ENCODE measurements around the gene PLEKHN1. TPM values are rescaled to one million over a fixed set of nuclear protein-coding genes. Genes with fewer than 3 reads are reported as not detected.
"Not testable (repeated sequence)": the region's sequence is repeated elsewhere in the genome, so short reads cannot be mapped to it uniquely, and the experiment has no call there.

The PLEKHN1 gene
- total RNA-seq, 2 experiments from 2014 or later, result 5.8 to 6.0 TPM

- ChIA-PET POLR2A (no interaction called here), CTCF (interaction anchor here (1.9 kb wide), 1 partner anchor 14 kb away, joined by 10 read pairs; no protein-coding TSS in a partner anchor)
- H3K4me3 Mint-ChIP-seq, result no peak overlapping the region
- intact Hi-C loops (cut with micrococcal nuclease), result no loop called here
- peaks cover 2% of the 10 kb centered on the region for H3K9me3 Mint-ChIP-seq
- H3K4me1 Mint-ChIP-seq (ENCODE audit: low read depth), result peaks cover 7% of the 10 kb centered on the region
- H3K27ac Mint-ChIP-seq, result no peak overlapping the region
- H3K27me3 Mint-ChIP-seq, result peaks cover 2% of the 10 kb centered on the region
- H3K36me3 Mint-ChIP-seq, result no peaks in the 10 kb centered on the region
- DNase-seq, result no peak
These were observed 4.1 kb downstream of the PLEKHN1 start for GRCh38 chr1:970242-970972.

DNA sequence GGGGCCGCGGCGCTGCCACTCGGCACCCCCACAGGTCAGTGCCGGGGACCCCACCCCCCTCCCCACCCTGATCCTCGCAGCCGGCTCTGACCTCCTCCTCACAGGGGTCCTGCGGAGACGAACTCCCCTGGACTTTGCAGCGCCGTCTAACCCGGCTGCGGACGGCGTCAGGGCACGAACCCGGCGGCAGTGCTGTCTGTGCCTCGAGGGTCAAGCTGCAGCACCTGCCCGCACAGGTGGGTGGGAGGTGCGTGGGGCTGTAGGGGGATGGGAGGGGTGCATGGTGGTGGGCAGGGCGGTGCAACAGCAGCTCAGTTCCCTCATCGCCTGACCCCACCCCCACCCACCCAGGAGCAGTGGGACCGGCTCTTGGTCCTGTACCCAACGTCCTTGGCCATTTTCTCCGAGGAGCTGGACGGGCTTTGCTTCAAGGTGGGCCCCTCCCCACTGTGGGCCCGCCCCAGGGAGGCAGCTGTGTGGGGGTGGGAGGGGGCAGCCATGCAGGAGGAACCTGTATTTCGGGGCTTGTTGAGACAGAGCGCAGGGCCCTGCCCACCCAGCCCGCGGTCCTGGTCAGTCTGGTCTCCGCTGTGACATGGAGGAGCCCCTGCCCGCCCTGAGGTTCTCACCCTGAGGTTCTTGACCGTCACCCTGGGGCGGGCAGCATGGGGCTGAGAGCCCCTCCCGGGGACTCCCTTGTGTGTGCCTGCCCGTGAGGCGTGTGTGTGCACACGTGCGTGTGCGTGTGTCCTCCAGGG is 4.9 kb downstream of the PLEKHN1 start:
- peaks cover 2% of the 10 kb centered on the region for H3K9me3 Mint-ChIP-seq
- H3K4me3 Mint-ChIP-seq, result no peak overlapping the region
- H3K27me3 Mint-ChIP-seq, result peaks cover 9% of the 10 kb centered on the region
- intact Hi-C loops (cut with micrococcal nuclease), result no loop called here
- no peaks in the 10 kb centered on the region for H3K36me3 Mint-ChIP-seq
- H3K27ac Mint-ChIP-seq, result no peak overlapping the region
- CTCF ChIA-PET, result interaction anchor here (1.9 kb wide), 1 partner anchor 13 kb away, joined by 10 read pairs; no protein-coding TSS in a partner anchor
- POLR2A ChIA-PET, result no interaction called here
- DNase-seq, result no peak
- peaks cover 6% of the 10 kb centered on the region for H3K4me1 Mint-ChIP-seq (ENCODE audit: low read depth)

GRCh38 chr1:971751-972506 is 5.6 kb downstream of the PLEKHN1 start:
- intact Hi-C loops (cut with micrococcal nuclease), result no loop called here
- Mint-ChIP-seq H3K36me3 (no peaks in the 10 kb centered on the region), H3K27ac (no peak overlapping the region), H3K9me3 (peaks cover 2% of the 10 kb centered on the region), H3K4me1 (ENCODE audit: low read depth) (peaks cover 6% of the 10 kb centered on the region), H3K4me3 (no peak overlapping the region), H3K27me3 (peaks cover 9% of the 10 kb centered on the region)
- no peak for DNase-seq
- ChIA-PET POLR2A (no interaction called here), CTCF (no interaction called here)

DNA sequence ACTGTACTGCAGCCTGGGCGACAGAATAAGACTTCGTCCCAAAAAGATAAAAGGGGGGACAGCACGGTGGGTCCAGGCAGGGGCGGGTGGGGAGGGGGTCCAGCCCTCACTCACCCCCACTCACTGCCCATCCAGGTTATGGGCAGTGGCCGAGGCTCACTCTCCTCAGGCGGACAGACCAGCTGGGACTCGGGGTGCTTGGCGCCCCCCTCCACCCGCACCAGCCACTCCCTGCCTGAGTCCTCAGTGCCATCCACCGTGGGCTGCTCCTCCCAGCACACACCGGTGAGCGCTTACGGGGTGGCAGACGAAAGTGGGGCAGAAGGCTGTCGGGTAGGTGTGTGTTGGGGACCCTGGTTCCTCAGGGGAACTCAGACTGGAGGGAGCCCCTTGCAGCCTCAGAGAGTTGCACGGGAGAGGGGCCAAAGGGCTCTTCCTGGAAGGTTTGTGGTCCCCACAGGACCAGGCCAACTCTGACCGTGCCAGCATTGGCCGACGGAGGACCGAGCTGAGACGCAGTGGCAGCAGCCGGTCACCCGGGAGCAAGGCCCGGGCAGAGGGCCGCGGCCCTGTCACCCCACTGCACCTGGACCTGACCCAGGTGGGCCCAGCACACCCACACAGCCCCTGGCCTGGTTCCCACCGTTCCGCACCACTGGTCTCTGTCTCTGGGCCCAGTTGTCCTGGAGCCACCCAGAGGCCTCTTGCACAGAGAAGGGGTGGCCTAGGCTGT is 6.6 kb downstream of the PLEKHN1 start:
- Mint-ChIP-seq H3K36me3 (no peaks in the 10 kb centered on the region), H3K4me3 (no peak overlapping the region), H3K27me3 (peaks cover 9% of the 10 kb centered on the region), H3K4me1 (ENCODE audit: low read depth) (peaks cover 5% of the 10 kb centered on the region), H3K27ac (no peak overlapping the region), H3K9me3 (peaks cover 2% of the 10 kb centered on the region)
- POLR2A ChIA-PET, result no interaction called here
- CTCF ChIA-PET, result interaction anchor here (1.1 kb wide), 1 partner anchor 29 kb away, joined by 3 read pairs; no protein-coding TSS in a partner anchor
- intact Hi-C loops (cut with micrococcal nuclease), result no loop called here
- no peak for DNase-seq

DNA sequence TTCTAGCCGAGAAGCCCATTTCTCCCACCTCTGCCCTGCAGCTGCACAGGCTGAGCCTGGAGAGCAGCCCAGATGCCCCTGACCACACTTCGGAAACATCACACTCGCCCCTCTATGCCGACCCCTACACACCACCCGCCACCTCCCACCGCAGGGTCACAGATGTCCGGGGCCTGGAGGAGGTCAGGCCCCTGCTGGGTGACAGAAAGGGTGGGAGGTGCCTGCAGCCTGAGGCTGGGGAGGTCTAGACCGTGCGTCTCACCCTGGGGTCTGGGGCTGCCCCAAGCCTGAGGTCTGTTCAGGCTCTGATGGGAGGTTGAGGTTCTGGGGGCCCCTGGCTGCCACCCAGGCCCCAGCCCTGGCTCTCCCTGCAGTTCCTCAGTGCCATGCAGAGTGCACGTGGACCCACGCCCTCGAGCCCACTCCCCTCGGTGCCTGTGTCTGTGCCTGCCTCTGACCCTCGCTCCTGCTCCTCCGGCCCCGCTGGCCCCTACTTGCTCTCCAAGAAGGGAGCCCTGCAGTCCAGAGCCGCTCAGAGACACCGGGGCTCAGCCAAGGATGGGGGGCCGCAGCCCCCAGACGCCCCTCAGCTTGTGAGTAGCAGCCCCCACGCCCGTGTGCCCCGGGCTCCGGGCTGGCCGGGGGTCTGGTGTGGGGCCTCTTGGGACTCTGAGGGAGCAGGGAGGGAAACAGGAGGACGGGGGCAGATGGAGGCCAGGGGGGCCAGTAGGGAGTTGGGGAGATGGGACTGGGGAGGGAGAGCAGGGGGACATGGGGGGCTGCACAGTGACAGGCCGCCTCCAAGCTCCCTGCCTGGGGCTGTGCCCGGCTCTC is 7.4 kb downstream of the PLEKHN1 start:
- Mint-ChIP-seq H3K27ac (no peak overlapping the region), H3K9me3 (peaks cover 2% of the 10 kb centered on the region), H3K27me3 (peaks cover 12% of the 10 kb centered on the region), H3K4me1 (ENCODE audit: low read depth) (peaks cover 8% of the 10 kb centered on the region), H3K4me3 (no peak overlapping the region), H3K36me3 (no peaks in the 10 kb centered on the region)
- DNase-seq, result no peak
- ChIA-PET POLR2A (no interaction called here), CTCF (interaction anchor here (1.1 to 1.4 kb wide), 2 partner anchors 10 to 28 kb away, joined by 3 to 6 read pairs; no protein-coding TSS in a partner anchor)
- intact Hi-C loops (cut with micrococcal nuclease), result no loop called here

DNA sequence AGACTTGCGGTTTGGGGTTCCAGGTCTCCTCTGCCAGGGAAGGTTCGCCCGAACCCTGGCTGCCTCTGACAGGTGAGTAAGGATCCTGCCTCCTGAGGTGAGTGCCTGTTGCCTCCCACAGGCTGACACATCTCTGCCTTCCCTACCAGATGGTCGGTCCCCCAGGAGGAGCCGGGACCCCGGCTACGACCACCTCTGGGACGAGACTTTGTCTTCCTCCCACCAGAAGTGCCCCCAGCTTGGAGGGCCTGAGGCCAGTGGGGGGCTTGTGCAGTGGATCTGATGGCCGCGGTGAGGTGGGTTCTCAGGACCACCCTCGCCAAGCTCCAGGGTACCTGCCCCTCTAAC is 8.0 kb downstream of the PLEKHN1 start:
- Mint-ChIP-seq H3K27ac (no peak overlapping the region), H3K4me3 (no peak overlapping the region), H3K9me3 (peaks cover 2% of the 10 kb centered on the region), H3K4me1 (ENCODE audit: low read depth) (peaks cover 8% of the 10 kb centered on the region), H3K36me3 (no peaks in the 10 kb centered on the region), H3K27me3 (peaks cover 12% of the 10 kb centered on the region)
- intact Hi-C loops (cut with micrococcal nuclease), result no loop called here
- ChIA-PET POLR2A (no interaction called here), CTCF (interaction anchor here (1.4 kb wide), 1 partner anchor 9 kb away, joined by 6 read pairs; no protein-coding TSS in a partner anchor)
- no peak for DNase-seq

- Mint-ChIP-seq H3K4me1 (ENCODE audit: low read depth) (peaks cover 8% of the 10 kb centered on the region), H3K27ac (no peak overlapping the region), H3K36me3 (no peaks in the 10 kb centered on the region), H3K27me3 (peaks cover 12% of the 10 kb centered on the region), H3K9me3 (no peaks in the 10 kb centered on the region), H3K4me3 (no peak overlapping the region)
- intact Hi-C loops (cut with micrococcal nuclease), result no loop called here
- ChIA-PET CTCF (interaction anchor here (1.4 to 1.8 kb wide), 3 partner anchors 9 to 71 kb away, joined by 4 to 13 read pairs (median 6); no protein-coding TSS in a partner anchor), POLR2A (no interaction called here)
- DNase-seq, result no peak
These were observed 8.5 kb downstream of the PLEKHN1 start for GRCh38 chr1:974687-975328.

DNA sequence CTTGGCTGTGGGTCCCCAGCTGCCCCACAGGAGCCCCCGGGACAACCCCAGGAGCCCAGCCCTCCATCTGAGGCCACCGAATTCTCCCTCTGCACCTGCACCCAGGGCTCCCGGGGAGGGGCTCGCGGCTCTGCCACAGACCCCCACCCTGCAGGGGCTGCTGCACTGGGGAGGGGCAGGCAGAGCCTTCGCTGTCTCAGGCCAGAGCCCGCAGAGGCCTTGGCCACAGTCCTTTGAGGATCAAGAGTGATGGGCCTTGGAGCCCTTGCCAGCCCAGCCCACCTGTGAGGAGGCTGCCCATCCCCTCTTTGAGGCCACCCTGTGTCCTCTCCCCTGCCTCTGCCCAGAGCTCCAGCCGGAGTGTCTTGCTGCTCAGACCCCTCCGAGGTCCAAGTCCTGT is 9.1 kb downstream of the PLEKHN1 start:
- no peak for DNase-seq
- no peak overlapping the region for H3K27ac Mint-ChIP-seq
- ChIA-PET CTCF (interaction anchor here (1.3 to 1.8 kb wide), 4 partner anchors 8 to 106 kb away, joined by 4 to 13 read pairs (median 8); partner anchors contain the start of gene PLEKHN1), POLR2A (no interaction called here)
- intact Hi-C loops (cut with micrococcal nuclease), result no loop called here
- H3K27me3 Mint-ChIP-seq, result peaks cover 12% of the 10 kb centered on the region
- H3K9me3 Mint-ChIP-seq, result no peaks in the 10 kb centered on the region
- no peak overlapping the region for H3K4me3 Mint-ChIP-seq
- H3K36me3 Mint-ChIP-seq, result no peaks in the 10 kb centered on the region
- peaks cover 8% of the 10 kb centered on the region for H3K4me1 Mint-ChIP-seq (ENCODE audit: low read depth)

DNA sequence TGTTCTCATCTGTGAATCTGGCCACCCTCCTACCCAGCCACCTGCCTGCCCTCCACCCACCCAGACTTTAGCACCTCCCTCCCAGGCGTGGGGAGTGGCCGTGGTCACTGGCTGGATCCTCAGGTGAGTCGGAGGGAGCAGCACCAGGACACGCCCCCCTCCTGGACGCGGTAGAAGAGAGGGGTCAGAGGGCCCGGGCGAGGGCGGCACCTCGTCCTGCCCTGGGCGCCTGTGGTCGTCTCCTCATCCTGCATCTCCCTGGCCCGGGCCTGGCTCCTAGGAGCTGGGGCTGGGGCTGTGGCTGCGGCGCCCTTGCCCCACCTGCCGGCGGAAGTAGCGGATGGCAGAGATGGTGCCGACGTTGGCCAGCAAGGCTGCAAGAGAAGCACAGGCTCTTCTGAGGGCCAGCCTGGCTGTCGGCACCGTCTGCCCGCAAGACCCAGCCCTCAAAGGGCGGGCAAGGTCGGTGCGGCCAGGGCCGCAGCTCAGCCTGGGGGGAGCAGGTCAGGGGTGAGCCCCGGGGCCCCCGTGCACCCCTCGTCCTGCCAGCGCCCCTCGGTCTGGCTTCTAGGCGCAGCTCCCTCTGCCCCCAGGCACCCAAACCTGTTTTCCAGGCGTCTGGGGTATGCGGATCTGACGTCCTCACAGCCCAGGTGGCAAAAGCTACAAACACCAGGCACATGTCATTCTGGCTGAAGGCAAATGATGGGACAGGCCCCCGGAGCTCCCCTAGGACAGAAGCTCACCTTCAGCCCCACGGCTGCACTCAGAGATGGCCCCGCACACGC is 9.8 kb downstream of the PLEKHN1 start:
- Mint-ChIP-seq H3K27me3 (peaks cover 12% of the 10 kb centered on the region), H3K36me3 (no peaks in the 10 kb centered on the region), H3K9me3 (no peaks in the 10 kb centered on the region), H3K27ac (no peak overlapping the region), H3K4me1 (ENCODE audit: low read depth) (peaks cover 8% of the 10 kb centered on the region), H3K4me3 (no peak overlapping the region)
- intact Hi-C loops (cut with micrococcal nuclease), result loop anchor here (2.0 kb wide), 1 partner anchor 71 kb away; no protein-coding TSS in a partner anchor
- ChIA-PET POLR2A (no interaction called here), CTCF (interaction anchor here (0.9 to 1.8 kb wide), 8 partner anchors 9 to 106 kb away, joined by 3 to 13 read pairs (median 5); partner anchors contain the start of genes KLHL17 and PLEKHN1)
- peak; percentile 82 for DNase-seq

DNA sequence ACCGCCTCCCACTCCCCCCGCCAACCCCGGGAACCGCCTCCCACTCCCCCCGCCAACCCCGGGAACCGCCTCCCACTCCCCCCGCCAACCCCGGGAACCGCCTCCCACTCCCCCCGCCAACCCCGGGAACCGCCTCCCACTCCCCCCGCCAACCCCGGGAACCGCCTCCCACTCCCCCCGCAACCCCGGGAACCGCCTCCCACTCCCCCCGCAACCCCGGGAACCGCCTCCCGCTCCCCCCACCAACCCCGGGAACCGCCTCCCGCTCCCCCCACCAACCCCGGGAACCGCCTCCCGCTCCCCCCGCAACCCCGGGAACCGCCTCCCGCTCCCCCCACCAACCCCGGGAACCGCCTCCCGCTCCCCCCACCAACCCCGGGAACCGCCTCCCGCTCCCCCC is 10.5 kb downstream of the PLEKHN1 start:
- H3K4me3 Mint-ChIP-seq; DNase-seq; H3K9me3 Mint-ChIP-seq; POLR2A ChIA-PET; H3K4me1 Mint-ChIP-seq (ENCODE audit: low read depth); H3K27ac Mint-ChIP-seq; H3K36me3 Mint-ChIP-seq: not testable (repeated sequence)
- peaks cover 12% of the 10 kb centered on the region for H3K27me3 Mint-ChIP-seq
- CTCF ChIA-PET, result interaction anchor here (0.9 to 1.8 kb wide), 7 partner anchors 8 to 107 kb away, joined by 3 to 13 read pairs (median 5); partner anchors contain the start of genes KLHL17 and PLEKHN1
- intact Hi-C loops (cut with micrococcal nuclease), result loop anchor here (2.0 kb wide), 1 partner anchor 72 kb away; no protein-coding TSS in a partner anchor

All from activated CD4-positive, alpha-beta memory T cell treated with anti-CD3 and anti-CD28 coated beads for 36 hours (primary cell).